Esophagus muscularis mucosa (tissue), 3 donors: ENCODE results near the gene ITPR2.

Source experiments
- CTCF ChIP-seq, 3 experiments: fragments of 200-600 bp in 2 of 3; fragments of 450-650 bp in 1 of 3; sonication (generic) in 2 of 3; IDR thresholded peaks; one replicate each; pipeline ENCODE4 v1.5.1; 2017 to 2019; ENCODE audit warnings: antibody characterized with exemption in 3 of 3, mild to moderate bottlenecking in 2 of 3, moderate library complexity in 1 of 3
- POLR2A ChIP-seq: fragments of 450-650 bp; IDR thresholded peaks from one replicate; pipeline ENCODE4 v1.6.1; 2017; ENCODE audit warnings: antibody characterized with exemption, moderate library complexity, mild to moderate bottlenecking, low read depth

- TF ChIP-seq POLR2A (no peak), CTCF (IDR thresholded peaks at IDR 0.05) (no peak)
Observed at GRCh38 chr12:26445909-26446308, 387.1 kb downstream of the ITPR2 start.
